Stimulated activated CD4-positive, alpha-beta T cell treated with anti-CD3 and anti-CD28 coated beads, TNF-alpha, amount 100 ng/mL, for 24 hours (primary cell): ENCODE measurements around the gene GUCY2D.

ENCODE experiments used
- DNase-seq, 3 experiments: peaks; one replicate each; pipeline ENCODE4 v3.0.0-alpha.2; 2020; ENCODE audit warnings: low read depth in 3 of 3

Gene GUCY2D

DNA sequence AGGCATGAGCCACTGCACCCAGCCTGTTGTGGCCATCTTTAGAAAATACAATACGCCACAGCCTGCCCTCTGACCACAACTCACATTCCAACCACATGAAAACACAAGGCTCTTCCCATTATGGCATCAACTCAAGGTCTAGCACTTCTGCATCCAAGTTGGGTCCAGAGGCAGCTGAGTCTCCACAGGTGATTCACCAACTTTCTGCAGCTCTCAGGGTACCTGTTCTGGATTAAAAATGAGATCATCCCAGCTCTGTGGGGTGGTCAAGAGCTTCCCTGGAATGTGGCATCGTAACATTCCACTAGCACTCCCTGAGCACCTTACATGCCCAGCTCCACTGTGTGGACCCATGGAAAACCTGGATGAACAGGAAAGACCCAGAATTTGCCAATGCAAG is 9.9 kb upstream of the GUCY2D start:
- no peak for DNase-seq

- no peak for DNase-seq
These were observed 9.5 kb upstream of the GUCY2D start for GRCh38 chr17:7992924-7993323.

GRCh38 chr17:7993972-7994589 is 8.3 kb upstream of the GUCY2D start:
- no peak for DNase-seq

GRCh38 chr17:7995724-7996123 is 6.7 kb upstream of the GUCY2D start:
- DNase-seq, result no peak

DNA sequence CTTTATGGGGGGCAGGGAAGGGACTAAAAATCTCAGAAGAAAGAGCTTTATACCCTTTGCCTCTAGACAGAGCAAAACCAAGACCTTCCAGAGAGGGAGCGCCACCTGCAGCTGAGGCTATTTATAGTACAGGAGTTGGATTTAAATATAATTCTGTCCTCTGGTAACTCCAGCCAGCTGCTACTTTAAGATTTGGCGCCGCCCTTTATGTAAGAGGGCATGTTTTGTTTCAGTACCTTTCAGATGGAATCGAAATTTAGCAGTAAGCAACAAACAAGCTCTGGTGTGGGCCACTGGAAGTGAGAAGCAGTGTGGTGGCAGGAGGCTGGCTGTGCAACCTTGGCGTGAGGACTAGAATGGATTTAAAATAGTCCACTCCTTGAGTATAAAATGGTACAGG is 5.2 kb upstream of the GUCY2D start:
- no peak for DNase-seq

- DNase-seq, result no peak
These were observed 542 bp downstream of the GUCY2D start for GRCh38 chr17:8002721-8003593.

DNA sequence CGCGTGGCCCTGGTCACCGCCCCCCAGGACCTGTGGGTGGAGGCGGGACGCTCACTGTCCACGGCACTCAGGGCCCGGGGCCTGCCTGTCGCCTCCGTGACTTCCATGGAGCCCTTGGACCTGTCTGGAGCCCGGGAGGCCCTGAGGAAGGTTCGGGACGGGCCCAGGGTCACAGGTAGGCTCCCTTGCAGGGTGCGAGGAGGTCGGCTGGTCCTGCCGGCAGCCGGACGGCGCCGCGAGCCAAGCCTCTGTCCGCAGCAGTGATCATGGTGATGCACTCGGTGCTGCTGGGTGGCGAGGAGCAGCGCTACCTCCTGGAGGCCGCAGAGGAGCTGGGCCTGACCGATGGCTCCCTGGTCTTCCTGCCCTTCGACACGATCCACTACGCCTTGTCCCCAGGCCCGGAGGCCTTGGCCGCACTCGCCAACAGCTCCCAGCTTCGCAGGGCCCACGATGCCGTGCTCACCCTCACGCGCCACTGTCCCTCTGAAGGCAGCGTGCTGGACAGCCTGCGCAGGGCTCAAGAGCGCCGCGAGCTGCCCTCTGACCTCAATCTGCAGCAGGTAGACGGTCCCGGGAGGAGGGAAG is 1.3 kb downstream of the GUCY2D start:
- no peak for DNase-seq

DNA sequence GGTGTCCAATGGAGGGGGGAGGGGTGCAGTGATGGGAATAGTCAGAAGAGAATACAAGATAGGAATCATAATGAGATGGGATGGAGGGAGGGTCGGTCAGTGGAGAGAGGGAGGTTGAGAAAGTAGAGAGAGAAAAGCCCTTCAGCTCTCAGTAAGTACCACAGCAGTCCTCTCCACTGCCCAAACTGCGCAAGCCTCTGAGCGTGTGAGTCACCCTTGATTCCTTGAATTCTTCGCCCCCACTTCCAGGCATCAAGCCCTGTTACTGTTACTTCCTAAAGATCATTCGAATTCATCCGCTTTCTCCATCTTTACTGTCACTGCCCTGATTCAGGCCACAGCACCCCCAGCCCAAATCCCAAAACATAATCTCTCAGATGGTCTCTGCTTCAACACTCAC is 2.5 kb downstream of the GUCY2D start:
- DNase-seq, result no peak

- DNase-seq, result no peak
These were observed 2.9 kb downstream of the GUCY2D start for GRCh38 chr17:8005357-8005756.

GRCh38 chr17:8005967-8006730 is 3.7 kb downstream of the GUCY2D start:
- DNase-seq, result no peak

DNA sequence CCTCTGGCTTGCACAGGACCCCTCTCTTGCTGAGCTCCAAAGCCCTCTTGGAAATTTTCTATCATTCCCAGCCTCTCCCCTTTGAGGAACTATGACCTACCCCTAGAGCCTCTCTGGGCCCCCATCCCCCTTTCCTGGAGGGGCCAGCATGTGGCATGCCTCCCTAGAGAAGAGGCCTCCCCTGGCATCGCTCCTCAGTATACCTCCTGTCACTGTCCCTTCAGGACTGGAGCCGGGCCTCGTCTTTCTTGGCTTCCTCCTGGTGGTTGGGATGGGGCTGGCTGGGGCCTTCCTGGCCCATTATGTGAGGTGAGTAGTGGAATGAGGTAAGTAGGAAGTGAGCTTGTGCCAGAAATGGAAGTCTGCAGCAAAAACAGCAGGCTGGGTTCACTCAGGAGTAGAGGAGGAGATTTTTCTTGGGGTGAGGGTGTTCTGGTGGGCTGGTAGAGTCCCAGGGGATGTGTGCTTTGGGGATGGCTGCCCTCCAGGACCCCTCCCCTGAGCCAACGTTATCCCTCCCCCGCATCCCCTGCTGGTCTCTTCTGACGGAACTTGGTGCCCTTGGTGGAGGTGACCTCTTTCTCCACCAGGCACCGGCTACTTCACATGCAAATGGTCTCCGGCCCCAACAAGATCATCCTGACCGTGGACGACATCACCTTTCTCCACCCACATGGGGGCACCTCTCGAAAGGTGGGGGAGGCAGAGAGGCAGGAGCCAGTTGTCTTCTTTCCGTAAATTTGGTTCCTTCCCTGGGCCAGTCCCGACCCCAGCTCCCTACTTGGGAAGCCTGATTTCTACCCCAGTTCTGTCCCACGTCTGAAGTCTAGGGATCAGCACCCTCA is 4.6 kb downstream of the GUCY2D start:
- DNase-seq, result no peak

- no peak for DNase-seq
These were observed 5.4 kb downstream of the GUCY2D start for GRCh38 chr17:8007836-8008235.

- DNase-seq, result no peak
These were observed 9.7 kb downstream of the GUCY2D start for GRCh38 chr17:8012045-8012580.

- DNase-seq, result no peak
These were observed 10.7 kb downstream of the GUCY2D start for GRCh38 chr17:8012996-8013640.

- no peak for DNase-seq
These were observed 11.5 kb downstream of the GUCY2D start for GRCh38 chr17:8013731-8014557.

DNA sequence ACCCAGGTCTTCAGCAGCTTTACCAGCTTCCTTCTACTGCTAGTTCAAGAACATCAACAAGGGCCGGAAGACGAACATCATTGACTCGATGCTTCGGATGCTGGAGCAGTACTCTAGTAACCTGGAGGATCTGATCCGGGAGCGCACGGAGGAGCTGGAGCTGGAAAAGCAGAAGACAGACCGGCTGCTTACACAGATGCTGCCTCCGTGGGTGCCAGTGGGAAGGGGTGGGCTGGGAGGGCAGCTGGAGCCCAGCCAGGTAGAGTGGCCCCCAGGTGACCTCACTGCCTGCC is 12.1 kb downstream of the GUCY2D start:
- DNase-seq, result no peak

DNA sequence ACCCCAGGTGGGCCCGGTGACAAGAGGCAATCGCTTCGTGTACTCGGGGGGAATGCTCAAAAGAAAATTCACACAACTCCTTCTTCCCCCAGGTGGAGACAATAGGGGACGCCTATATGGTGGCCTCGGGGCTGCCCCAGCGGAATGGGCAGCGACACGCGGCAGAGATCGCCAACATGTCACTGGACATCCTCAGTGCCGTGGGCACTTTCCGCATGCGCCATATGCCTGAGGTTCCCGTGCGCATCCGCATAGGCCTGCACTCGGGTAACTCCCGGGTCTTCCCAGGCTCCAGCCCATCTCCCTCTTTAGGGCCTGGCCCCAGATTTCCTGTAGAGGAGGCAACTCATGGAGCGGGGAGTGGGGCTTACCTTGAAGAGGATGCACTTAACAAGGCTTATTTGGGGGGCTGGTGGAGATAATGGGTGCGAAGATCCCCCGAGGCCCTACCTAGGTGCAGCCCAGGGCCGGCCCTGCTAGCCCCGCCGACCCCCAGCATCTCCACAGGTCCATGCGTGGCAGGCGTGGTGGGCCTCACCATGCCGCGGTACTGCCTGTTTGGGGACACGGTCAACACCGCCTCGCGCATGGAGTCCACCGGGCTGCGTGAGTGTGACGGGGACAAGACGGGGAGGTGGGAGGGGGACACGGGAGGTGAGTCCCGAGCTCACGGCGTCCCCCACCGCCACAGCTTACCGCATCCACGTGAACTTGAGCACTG is 13.0 kb downstream of the GUCY2D start:
- DNase-seq, result no peak

DNA sequence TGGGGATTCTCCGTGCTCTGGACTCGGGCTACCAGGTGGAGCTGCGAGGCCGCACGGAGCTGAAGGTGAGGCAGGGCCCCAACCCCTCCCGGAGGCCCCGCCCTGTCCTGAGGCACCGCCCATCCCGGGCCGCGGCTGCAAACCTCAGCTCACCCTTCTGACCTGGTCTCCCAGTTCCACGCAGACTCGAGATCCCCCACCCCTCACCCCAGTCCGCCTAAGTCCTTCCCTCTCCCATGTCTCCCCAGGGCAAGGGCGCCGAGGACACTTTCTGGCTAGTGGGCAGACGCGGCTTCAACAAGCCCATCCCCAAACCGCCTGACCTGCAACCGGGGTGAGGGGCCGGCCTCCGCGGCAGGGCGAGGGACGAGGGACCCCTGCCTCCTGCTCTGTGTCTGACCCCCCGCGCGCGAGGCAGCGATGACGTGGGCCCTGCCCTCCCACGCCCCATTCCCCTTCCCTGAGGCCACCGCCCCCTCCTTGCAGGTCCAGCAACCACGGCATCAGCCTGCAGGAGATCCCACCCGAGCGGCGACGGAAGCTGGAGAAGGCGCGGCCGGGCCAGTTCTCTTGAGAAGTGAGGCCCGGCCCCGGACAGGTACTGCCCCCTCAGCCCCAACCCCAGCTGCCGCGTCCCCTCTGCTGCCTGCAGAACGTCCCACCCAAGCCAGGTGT is 13.7 kb downstream of the GUCY2D start:
- DNase-seq, result peak in 1 of 3 experiments; percentile 32
